Measurements from ENCODE around the gene C3. TPM values are rescaled to one million over a fixed set of nuclear protein-coding genes. Genes with fewer than 3 reads are reported as not detected.
A peak's percentile ranks its signal among the peaks of the same experiment; 100 is the strongest.

Gene C3
- total and polyA plus RNA-seq, 7 donors: 9.0 to 1,284 (median 317) TPM

GRCh38 chr19:6725513-6726231 is 5.2 kb upstream of the C3 start:
- TF ChIP-seq CTCF (IDR thresholded peaks at IDR 0.05): no peak
- no peak for TF ChIP-seq EP300 (IDR thresholded peaks at IDR 0.05)
- TF ChIP-seq POLR2A (IDR thresholded peaks at IDR 0.05): no peak
- no peak for TF ChIP-seq POLR2AphosphoS5 (IDR thresholded peaks at IDR 0.05)
- H3K36me3 ChIP-seq: peaks cover 0 to 5% (median 0%) of the 10 kb centered on the region in 4 donors
- H3K27ac ChIP-seq: no peak overlapping the region
- H3K27me3 ChIP-seq: no peaks in the 10 kb centered on the region
- intact Hi-C loops (cut with DNase I): no loop called here
- no peaks in the 10 kb centered on the region for H3K9me3 ChIP-seq
- WGBS, 2 donors: 88 to 92% methylated on average over 16 of the region's 16 CpGs
- H3K4me3 ChIP-seq: no peak overlapping the region
- H3K4me1 ChIP-seq: peaks cover 0 to 6% (median 2%) of the 10 kb centered on the region in 4 donors
- no peak for DNase-seq

- 80 to 85% methylated on average over 15 of the region's 15 CpGs for WGBS, 2 donors
- TF ChIP-seq CTCF (IDR thresholded peaks at IDR 0.05) (no peak), POLR2AphosphoS5 (IDR thresholded peaks at IDR 0.05) (no peak), POLR2A (IDR thresholded peaks at IDR 0.05) (no peak), EP300 (IDR thresholded peaks at IDR 0.05) (no peak)
Observed at GRCh38 chr19:6724631-6725492, 4.4 kb upstream of the C3 start.

GRCh38 chr19:6723738-6724137 is 3.3 kb upstream of the C3 start:
- Histone ChIP-seq H3K27me3 (no peaks in the 10 kb centered on the region), H3K9me3 (no peaks in the 10 kb centered on the region), H3K36me3 (no peaks in the 10 kb centered on the region), H3K4me3 (no peak overlapping the region), H3K27ac (peak overlapping the region; percentile 40 to 65 (median 50)), H3K4me1 (peaks cover 0 to 5% (median 0%) of the 10 kb centered on the region in 4 donors)
- no peak for DNase-seq
- WGBS, 2 donors: 56 to 82% methylated on average over 5 of the region's 5 CpGs
- intact Hi-C loops (cut with DNase I): no loop called here
- TF ChIP-seq POLR2AphosphoS5 (IDR thresholded peaks at IDR 0.05) (no peak), CTCF (IDR thresholded peaks at IDR 0.05) (no peak), POLR2A (IDR thresholded peaks at IDR 0.05) (no peak)

More at GRCh38 chr19:6724631-6725492, 4.4 kb upstream of the C3 start:
- Histone ChIP-seq H3K27me3 (no peaks in the 10 kb centered on the region), H3K27ac (peak overlapping the region in 1 of 4 donors; percentile 65), H3K9me3 (no peaks in the 10 kb centered on the region), H3K36me3 (no peaks in the 10 kb centered on the region), H3K4me3 (no peak overlapping the region), H3K4me1 (peaks cover 0 to 5% (median 0%) of the 10 kb centered on the region in 4 donors)
- intact Hi-C loops (cut with DNase I): no loop called here
- DNase-seq: no peak

DNA sequence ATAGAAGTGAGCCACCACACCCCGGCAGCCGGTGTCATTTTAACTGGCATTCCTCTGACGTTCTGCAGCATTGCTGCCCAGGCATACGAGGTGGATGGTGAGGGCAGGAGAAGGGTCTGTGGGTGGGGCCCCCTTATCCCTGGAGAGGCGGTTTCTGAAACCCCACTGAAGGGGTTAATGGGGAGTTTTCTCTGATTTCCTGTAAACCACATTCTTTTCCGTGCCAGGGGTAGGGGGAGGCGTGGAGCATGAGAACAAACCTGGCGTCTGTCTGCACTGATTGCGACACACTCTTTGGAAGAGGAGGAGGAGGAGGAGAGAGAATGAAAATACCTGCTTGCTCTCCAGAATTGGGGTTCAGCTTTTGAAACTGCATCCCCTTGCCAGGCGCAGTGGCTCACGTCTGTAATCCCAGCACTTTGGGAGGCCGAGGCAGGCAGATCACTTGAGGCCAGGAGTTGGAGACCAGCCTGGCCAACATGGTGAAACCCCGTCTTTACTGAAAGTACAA is 2.7 kb upstream of the C3 start:
- Histone ChIP-seq H3K36me3 (no peaks in the 10 kb centered on the region), H3K9me3 (no peaks in the 10 kb centered on the region), H3K27ac (peak overlapping the region; percentile 40 to 65 (median 50)), H3K27me3 (no peaks in the 10 kb centered on the region), H3K4me1 (peaks cover 0 to 5% (median 0%) of the 10 kb centered on the region in 4 donors), H3K4me3 (no peak overlapping the region)
- 42 to 51% methylated on average over 13 of the region's 13 CpGs for WGBS, 2 donors
- DNase-seq: peak; percentile 90
- TF ChIP-seq POLR2AphosphoS5 (IDR thresholded peaks at IDR 0.05) (peak in 2 of 4 donors; percentile 15 to 41), EP300 (IDR thresholded peaks at IDR 0.05) (no peak)
- intact Hi-C loops (cut with DNase I): no loop called here

- H3K4me1 ChIP-seq: peaks cover 0 to 5% (median 0%) of the 10 kb centered on the region in 4 donors
Observed at GRCh38 chr19:6721773-6722172, 1.3 kb upstream of the C3 start.

More at GRCh38 chr19:6721773-6722172, 1.3 kb upstream of the C3 start:
- no peak for TF ChIP-seq POLR2AphosphoS5 (IDR thresholded peaks at IDR 0.05)
- no peak for TF ChIP-seq CTCF (IDR thresholded peaks at IDR 0.05)
- TF ChIP-seq POLR2A (IDR thresholded peaks at IDR 0.05): no peak
- TF ChIP-seq EP300 (IDR thresholded peaks at IDR 0.05): no peak
- H3K9me3 ChIP-seq: no peaks in the 10 kb centered on the region
- DNase-seq: no peak
- H3K27me3 ChIP-seq: peaks cover 0 to 9% (median 4%) of the 10 kb centered on the region in 3 donors
- 51 to 58% methylated on average over 5 of the region's 5 CpGs for WGBS, 2 donors
- no peaks in the 10 kb centered on the region for H3K36me3 ChIP-seq
- peak overlapping the region in 3 of 4 donors; percentile 12 to 65 (median 15) for H3K27ac ChIP-seq
- intact Hi-C loops (cut with DNase I): no loop called here
- no peak overlapping the region for H3K4me3 ChIP-seq
